GM18519 (cell line): Measurements from ENCODE around the gene MAGIX.

Source experiments
- ATAC-seq: cut with Tn5 transposase; IDR thresholded peaks from one replicate; pipeline ENCODE4 v1.9.1; 2021; ENCODE audit warnings: mild to moderate bottlenecking, moderate library complexity; ENCODE audit not compliant: unreplicated experiment, low FRiP score

MAGIX gene

DNA sequence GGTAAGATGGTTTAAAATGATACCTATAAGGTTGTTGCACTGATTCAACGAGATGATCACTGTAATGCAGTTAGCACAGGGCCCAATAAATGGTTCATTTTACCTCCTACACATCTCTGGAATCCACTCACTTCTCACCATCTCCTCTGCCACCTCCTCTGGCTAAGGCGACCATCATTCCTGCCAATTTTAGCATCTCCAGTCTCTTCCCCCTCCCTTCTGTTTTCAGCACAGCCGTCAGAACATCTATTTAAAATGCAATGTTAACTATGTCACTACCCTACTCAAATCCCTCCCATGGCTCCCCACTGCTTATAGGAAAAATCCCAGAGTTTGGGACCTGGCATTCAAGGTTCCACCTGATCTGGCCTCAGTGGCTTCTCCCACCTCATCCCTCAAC, 41.0 kb downstream of the MAGIX start:
- no peak for ATAC-seq

DNA sequence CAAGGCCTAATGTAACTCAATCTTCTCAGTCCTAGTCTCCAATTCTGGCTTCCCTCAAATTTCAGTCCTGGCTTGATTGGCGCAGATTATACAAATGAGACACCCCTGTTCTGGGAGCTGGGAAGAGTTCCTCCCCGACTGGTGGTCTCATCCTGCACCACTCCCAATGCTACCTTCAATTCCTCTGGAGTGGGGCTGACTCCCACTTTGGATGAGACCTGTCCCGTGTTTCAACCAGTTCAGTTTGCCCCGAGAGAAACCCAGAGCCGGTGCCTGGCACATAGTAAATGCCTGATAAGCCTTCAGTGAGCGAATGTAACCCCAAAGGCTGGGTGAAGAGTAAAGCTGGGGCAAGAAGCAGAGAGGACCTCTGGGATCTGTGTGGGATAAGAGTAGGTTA, 41.5 kb downstream of the MAGIX start:
- no peak for ATAC-seq

DNA sequence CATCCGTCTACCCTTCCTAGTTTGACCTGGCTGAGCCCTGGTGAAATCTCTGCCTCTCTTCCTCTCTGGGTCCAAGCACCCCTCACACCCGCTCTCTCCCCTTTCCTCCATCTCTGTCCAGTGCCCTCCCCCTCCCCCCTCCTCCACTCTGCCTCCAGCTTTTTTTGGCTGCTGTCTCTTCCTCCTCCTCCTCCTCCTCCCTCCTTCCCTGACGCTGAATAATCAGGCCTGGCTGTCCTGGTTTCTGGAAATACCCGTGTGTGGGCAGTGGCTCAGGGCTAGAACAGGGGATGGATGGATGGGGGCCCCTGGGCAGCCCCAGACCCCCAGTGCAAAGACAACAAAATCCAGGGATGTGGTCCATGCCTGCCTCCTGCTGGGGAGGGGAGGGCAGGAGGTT, 42.2 kb downstream of the MAGIX start:
- no peak for ATAC-seq

DNA sequence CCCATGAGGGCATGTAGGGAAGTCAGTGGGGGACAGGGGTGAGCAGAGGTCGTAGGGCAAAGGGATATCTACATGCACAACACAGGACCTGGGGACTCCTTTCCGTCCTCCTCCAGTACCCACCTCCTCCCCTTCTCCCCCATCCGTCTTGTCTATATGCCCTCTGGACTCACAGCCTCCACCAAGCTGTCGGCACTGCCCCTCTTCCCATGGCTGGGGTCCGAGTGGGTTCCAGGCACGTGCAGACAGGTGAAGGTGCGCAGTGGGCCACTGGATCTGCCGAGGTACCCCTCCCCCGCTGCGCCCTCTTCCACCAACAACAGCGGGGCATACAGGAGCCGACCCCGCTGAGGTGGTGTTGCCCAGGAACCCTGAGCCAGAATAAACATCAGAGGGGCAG, 42.9 kb downstream of the MAGIX start:
- ATAC-seq = no peak

DNA sequence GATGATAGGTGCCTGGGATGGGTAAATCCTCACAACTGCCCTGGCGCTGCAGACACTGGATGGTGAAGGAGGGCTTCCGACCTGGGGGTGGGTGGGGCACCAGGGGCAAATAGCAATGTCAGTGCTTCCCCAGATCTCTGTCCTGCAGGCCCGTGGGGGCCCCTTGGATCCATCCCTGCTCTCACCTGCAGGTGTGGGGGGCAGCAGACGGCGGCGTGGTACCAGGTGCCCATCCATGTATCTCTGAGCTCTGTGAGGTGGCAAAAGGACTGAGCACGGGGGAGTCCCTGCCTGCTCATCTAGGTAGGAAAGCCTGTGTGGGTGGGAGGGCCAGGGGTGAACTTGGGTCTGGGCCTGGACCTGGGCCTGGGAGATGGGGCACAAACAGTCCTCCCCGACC, 44.0 kb downstream of the MAGIX start:
- ATAC-seq = no peak

DNA sequence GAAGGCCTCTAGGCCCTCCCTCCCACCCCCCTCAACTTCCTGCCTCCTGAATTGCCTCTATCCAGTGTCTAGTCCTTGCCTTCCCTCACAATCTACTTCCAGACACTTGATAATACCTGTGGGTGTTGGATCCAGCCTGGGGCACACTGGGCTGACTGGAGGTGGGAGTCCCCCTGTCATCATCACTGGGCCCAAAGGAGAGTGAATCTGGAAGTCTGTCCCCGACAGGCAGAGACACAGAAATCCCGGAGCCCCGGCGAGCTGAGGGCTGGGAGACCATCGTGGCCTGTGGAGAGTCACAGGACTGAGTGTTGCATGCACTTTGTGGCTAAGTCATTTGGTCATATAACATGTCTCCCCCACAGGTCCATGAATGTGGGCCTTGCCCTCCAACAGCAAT, 45.8 kb downstream of the MAGIX start:
- ATAC-seq = no peak

DNA sequence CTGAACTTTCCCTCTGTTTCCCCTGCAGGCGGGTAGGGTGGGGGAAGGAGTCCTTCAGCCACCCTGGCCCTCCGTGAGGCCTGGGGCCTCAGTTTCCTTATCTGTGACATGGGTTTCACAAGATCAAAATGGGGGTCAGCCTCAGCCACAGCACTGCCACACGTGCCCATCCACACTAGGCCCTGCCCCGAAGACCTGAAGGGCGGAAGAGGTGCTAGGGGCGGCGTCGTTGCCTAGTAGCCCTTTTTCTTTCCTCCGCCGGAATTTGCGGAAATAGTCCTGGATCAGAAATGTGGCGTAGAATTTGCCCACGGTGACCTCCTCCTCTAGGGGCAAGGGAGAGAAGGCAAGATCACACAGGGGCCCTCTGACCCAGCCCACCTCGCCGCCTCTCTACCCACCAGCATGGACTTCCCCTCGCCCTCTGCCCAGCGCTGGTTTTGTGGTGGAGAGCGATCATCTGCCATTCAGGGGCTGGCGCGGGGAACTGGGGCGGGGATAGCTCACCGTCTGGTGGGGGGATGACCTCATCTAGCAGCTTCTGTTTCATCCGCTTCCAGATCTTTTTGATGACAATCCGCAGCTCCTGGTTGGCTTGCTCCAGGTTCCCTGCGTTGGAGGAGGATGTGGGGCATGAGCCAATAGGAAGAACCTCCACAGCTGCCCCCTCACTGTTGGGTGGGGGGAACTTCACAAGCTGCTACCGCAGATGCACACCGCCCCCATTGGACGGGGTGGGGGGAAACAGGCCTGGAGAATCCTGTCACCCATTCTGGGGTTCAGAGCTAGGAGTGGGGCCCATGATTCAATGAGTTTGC, 47.1 kb downstream of the MAGIX start:
- no peak for ATAC-seq

DNA sequence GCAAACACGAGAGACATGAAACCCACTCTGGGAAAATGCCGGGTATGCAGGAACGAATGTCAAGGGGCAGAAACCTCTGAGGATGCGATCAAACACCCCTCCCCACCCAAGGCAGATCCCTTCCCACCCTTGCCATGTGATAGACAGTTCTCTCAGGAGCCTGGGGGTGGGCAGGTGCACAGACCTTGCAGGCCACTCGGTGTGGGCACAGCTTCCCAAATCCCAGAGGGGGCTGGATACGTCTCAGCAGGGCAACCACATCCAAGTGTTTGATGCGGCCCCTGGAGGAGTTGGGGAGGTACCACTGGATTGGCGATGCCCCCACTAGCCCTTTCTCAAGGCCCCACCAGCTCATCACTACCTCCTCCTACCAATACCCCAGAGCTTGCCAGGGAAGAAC, 47.8 kb downstream of the MAGIX start:
- ATAC-seq = no peak

DNA sequence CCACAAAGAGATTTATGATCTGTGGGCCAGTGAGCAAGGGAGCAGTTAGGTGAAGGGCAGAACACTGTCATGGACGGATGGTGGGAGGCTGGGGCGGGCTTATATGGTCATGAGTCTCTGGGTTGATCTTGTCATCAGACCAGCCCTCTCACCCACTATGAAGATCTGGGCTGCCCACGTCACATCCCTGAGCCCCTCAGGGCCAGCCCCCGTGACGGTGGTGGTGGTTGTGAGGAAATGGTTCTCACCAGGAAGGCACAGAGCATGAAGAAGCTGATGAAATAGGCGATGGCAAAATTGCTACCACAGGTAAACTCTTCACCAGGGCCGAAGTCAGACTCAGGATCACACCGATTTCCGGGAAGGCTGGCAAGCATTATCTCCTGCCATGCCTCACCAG, 48.5 kb downstream of the MAGIX start:
- ATAC-seq = no peak

DNA sequence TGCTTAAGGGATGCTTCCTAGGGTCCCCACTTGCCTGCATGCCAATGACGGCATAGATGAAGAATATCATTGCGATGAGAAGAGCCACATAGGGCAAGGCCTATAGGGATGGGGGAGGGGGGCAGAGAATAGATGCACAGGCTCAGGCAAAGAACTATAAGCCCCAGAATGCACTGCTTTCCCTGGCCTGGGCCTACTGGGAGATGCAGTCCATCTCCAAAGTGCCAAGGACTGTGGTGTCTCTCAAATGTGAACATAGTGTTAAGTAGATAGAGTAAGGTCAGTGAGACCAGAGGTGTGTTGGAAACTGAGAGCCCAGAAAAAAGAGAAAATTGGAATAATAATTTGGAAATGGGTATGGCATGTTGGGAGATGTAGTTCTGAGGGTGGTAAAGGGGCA, 49.7 kb downstream of the MAGIX start:
- ATAC-seq = no peak

DNA sequence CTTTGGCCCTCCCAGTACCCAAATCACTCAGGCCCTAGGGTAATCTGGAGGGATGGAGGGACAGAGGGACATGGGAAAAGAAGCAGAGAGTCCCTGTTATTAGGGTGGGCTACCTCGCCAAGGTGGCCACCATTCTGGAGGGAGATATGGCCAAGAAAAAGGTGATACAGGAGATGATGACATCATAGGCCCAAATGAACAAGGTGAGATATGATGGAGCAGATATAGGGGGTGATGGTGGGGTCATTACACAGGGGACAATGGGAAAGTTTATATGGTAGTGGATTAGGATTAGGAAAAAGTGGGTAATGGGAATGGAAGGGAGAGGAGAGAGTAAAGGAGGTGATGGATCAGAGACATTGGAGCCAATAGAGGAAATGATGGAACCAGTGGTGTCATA, 50.3 kb downstream of the MAGIX start:
- no peak for ATAC-seq

DNA sequence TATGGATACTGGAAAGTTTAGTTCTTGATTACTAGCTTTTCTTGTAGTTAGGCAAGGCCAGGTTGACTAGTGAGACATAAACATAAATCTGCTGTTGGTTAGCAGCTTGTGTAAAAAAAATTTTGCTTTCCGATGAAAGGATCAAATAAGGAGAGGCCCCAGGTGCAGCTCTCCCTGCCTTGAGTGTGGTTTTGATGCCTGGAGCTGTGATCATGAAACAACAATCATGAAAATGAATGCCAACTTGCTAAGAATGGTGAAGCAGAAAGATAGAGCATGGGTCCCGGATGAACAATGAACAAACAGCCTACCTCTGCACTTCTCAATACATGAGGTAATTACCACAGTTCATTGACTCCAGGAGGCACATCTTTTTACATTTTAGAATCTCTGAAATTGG, 51.9 kb downstream of the MAGIX start:
- no peak for ATAC-seq

DNA sequence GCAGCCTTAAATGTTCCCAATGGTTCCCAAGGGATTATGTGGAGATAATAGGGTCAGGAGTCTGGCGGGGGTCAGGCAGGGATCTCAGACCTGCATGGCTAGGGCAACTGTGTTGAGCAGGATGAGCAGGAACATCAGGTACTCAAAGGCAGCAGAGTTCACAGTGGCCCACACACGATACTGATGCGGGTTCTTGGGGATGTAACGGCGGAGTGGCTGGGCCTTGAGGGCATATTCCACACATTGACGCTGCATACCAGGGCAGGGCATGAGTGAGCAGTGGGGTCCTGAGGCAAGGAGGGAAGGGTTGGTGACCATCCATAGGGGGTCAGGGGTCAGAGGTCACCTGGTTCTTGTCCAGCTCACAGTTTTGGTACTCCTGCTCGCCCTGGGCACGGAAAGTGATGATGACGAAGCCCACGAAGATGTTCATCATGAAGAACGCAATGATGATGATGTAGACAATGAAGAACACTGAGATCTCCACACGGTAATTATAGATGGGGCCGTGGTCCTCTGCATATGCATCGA, 52.5 kb downstream of the MAGIX start:
- ATAC-seq = no peak
